Stomach (tissue), 4 donors: Measurements from ENCODE around the gene HYAL1.

Experiments used
- EP300 ChIP-seq: sonication (generic); formaldehyde crosslinking; IDR thresholded peaks from one replicate; pipeline ENCODE4 v1.6.1; 2017; ENCODE audit warnings: antibody characterized with exemption
- POLR2A ChIP-seq, 4 donors: fragments of 450-650 bp; IDR thresholded peaks; one replicate each; pipeline ENCODE4 v1.6.1; 2016; ENCODE audit warnings: antibody characterized with exemption in 4 of 4, control low read depth in 2 of 4, mild to moderate bottlenecking in 1 of 4, moderate library complexity in 1 of 4
- POLR2AphosphoS5 ChIP-seq, 3 donors: sonication (generic); formaldehyde crosslinking; IDR thresholded peaks; one replicate each; pipeline ENCODE4 v1.6.1; 2016; ENCODE audit warnings: antibody characterized with exemption in 3 of 3
- TF ChIP-seq, protein P1 (sequence below), 7 experiments: fragments of 450-650 bp in 4 of 7; fragments of 200-600 bp in 3 of 7; sonication (generic) in 3 of 7; IDR thresholded peaks; one replicate each; pipeline ENCODE4 v1.5.1; 2016 to 2019; ENCODE audit warnings: antibody characterized with exemption in 7 of 7, control low read depth in 2 of 7, mild to moderate bottlenecking in 1 of 7

- TF ChIP-seq, protein P1, sequence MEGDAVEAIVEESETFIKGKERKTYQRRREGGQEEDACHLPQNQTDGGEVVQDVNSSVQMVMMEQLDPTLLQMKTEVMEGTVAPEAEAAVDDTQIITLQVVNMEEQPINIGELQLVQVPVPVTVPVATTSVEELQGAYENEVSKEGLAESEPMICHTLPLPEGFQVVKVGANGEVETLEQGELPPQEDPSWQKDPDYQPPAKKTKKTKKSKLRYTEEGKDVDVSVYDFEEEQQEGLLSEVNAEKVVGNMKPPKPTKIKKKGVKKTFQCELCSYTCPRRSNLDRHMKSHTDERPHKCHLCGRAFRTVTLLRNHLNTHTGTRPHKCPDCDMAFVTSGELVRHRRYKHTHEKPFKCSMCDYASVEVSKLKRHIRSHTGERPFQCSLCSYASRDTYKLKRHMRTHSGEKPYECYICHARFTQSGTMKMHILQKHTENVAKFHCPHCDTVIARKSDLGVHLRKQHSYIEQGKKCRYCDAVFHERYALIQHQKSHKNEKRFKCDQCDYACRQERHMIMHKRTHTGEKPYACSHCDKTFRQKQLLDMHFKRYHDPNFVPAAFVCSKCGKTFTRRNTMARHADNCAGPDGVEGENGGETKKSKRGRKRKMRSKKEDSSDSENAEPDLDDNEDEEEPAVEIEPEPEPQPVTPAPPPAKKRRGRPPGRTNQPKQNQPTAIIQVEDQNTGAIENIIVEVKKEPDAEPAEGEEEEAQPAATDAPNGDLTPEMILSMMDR (IDR thresholded peaks at IDR 0.05) = no peak
- TF ChIP-seq EP300 (no peak), POLR2A (IDR thresholded peaks at IDR 0.05) (no peak), POLR2AphosphoS5 (IDR thresholded peaks at IDR 0.05) (no peak)
Observed at GRCh38 chr3:50334339-50335075, 31.1 kb upstream of the HYAL1 start.
